ENCODE measurements around the gene PIK3C3.

The PIK3C3 gene

DNA sequence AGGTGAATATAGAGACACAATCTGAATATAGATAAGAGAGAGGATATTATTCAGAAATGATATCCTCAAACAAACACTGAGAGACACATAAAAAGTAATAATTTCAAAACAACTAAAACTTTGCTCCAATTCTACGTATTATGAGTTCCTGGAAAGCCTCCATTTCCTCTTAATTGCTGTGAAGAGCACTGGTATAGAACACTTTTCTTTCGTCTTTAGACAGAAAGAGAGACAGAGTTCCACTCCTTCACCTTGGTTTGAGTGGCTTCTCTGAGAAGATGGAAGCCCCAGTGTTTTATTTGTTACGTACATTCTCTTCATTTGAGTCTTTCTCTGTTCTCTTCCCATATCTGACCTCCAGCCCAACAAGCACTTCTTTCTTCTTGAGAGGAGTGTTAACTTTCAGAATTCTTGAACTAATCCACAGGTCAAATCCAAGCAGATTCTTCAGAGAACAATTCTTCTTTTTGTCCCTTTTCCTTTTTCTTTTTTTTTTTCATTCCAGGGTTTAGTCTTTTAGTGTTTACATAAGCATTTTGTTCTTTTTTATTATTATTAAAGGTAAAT lies 6.4 kb upstream of the PIK3C3 start:
- no peaks in the 10 kb centered on the region for H3K79me1 ChIP-seq (ENCODE audit: low read depth, low read length)
- H4K8ac ChIP-seq (ENCODE audit: low read depth, low read length): no peak overlapping the region
- no peaks in the 10 kb centered on the region for H3K36me3 ChIP-seq (replicated peaks in 1 of 2; ENCODE audit: control insufficient read depth in 2 of 2, insufficient read depth in 2 of 2, low read length in 2 of 2)
- H3K9ac ChIP-seq (ENCODE audit: low read depth, low read length, poor library complexity): no peak overlapping the region
- H3K4ac ChIP-seq (ENCODE audit: low read length): no peak overlapping the region
- no CpG with 5 or more reads among the region's 3 CpGs for WGBS, 2 donors (ENCODE audit: extremely low coverage in 2 of 2, insufficient read length in 2 of 2, insufficient replicate concordance in 1 of 2)
- no peak overlapping the region for H2BK120ac ChIP-seq (ENCODE audit: low read depth, low read length)
- H3K4me2 ChIP-seq (ENCODE audit: insufficient read depth, low read length, poor library complexity, severe bottlenecking): no peak overlapping the region
- H2AFZ ChIP-seq (ENCODE audit: low read length): no peak overlapping the region
- no peak overlapping the region for H2BK5ac ChIP-seq (ENCODE audit: low read length)
- H4K91ac ChIP-seq (ENCODE audit: low read depth, low read length, poor library complexity): no peak overlapping the region
- no peak overlapping the region for H3K14ac ChIP-seq (ENCODE audit: low read length)
- no peak overlapping the region for H2AK5ac ChIP-seq (ENCODE audit: low read depth, low read length)
- no peak overlapping the region for H3K18ac ChIP-seq (ENCODE audit: low read length)
- H3K27ac ChIP-seq (replicated peaks; ENCODE audit: low read length): no peak overlapping the region
- H2BK15ac ChIP-seq (ENCODE audit: low read length): no peak overlapping the region
- no peak overlapping the region for H2BK12ac ChIP-seq (ENCODE audit: low read length)
- DNase-seq (ENCODE audit: low spot score): no peak
- H3K23ac ChIP-seq (ENCODE audit: low read depth, low read length, poor library complexity): no peak overlapping the region
- no peaks in the 10 kb centered on the region for H3K9me3 ChIP-seq (replicated peaks in 1 of 2; ENCODE audit: control insufficient read depth in 2 of 2, insufficient read depth in 1 of 2, low read depth in 1 of 2, low read length in 2 of 2)
- no peaks in the 10 kb centered on the region for H3K27me3 ChIP-seq (ENCODE audit: control insufficient read depth in 3 of 3, insufficient read depth in 3 of 3, low read depth in 1 of 3, low read length in 3 of 3)
- H3K4me3 ChIP-seq (ENCODE audit: low read length in 2 of 2): no peak overlapping the region
- H3K4me1 ChIP-seq (ENCODE audit: control insufficient read depth in 2 of 2, insufficient read depth in 1 of 2, low read depth in 1 of 2, low read length in 2 of 2): no peaks in the 10 kb centered on the region

- no peak overlapping the region for H4K91ac ChIP-seq (ENCODE audit: low read depth, low read length, poor library complexity)
- no peak overlapping the region for H4K8ac ChIP-seq (ENCODE audit: low read depth, low read length)
- no peak overlapping the region for H3K4me3 ChIP-seq (ENCODE audit: low read length in 2 of 2)
- no peaks in the 10 kb centered on the region for H3K9me3 ChIP-seq (replicated peaks in 1 of 2; ENCODE audit: control insufficient read depth in 2 of 2, insufficient read depth in 1 of 2, low read depth in 1 of 2, low read length in 2 of 2)
- H3K79me1 ChIP-seq (ENCODE audit: low read depth, low read length): no peaks in the 10 kb centered on the region
- no peak for DNase-seq (ENCODE audit: low spot score)
- H2AFZ ChIP-seq (ENCODE audit: low read length): no peak overlapping the region
- no peak overlapping the region for H2BK120ac ChIP-seq (ENCODE audit: low read depth, low read length)
- no peak overlapping the region for H2BK5ac ChIP-seq (ENCODE audit: low read length)
- H3K23ac ChIP-seq (ENCODE audit: low read depth, low read length, poor library complexity): no peak overlapping the region
- no peak overlapping the region for H3K4ac ChIP-seq (ENCODE audit: low read length)
- H2BK15ac ChIP-seq (ENCODE audit: low read length): no peak overlapping the region
- no peak overlapping the region for H3K4me2 ChIP-seq (ENCODE audit: insufficient read depth, low read length, poor library complexity, severe bottlenecking)
- H3K27me3 ChIP-seq (ENCODE audit: control insufficient read depth in 3 of 3, insufficient read depth in 3 of 3, low read depth in 1 of 3, low read length in 3 of 3): no peaks in the 10 kb centered on the region
- H3K4me1 ChIP-seq (ENCODE audit: control insufficient read depth in 2 of 2, insufficient read depth in 1 of 2, low read depth in 1 of 2, low read length in 2 of 2): no peaks in the 10 kb centered on the region
- H2BK12ac ChIP-seq (ENCODE audit: low read length): no peak overlapping the region
- H3K9ac ChIP-seq (ENCODE audit: low read depth, low read length, poor library complexity): no peak overlapping the region
- H3K27ac ChIP-seq (replicated peaks; ENCODE audit: low read length): no peak overlapping the region
- no peak overlapping the region for H3K14ac ChIP-seq (ENCODE audit: low read length)
- no peak overlapping the region for H2AK5ac ChIP-seq (ENCODE audit: low read depth, low read length)
- WGBS, 2 donors (ENCODE audit: extremely low coverage in 2 of 2, insufficient read length in 2 of 2, insufficient replicate concordance in 1 of 2): no CpG with 5 or more reads among the region's 2 CpGs
- H3K36me3 ChIP-seq (replicated peaks in 1 of 2; ENCODE audit: control insufficient read depth in 2 of 2, insufficient read depth in 2 of 2, low read length in 2 of 2): no peaks in the 10 kb centered on the region
- H3K18ac ChIP-seq (ENCODE audit: low read length): no peak overlapping the region
These were observed 5.7 kb upstream of the PIK3C3 start for GRCh38 chr18:41949206-41949920.

- no peak overlapping the region for H3K23ac ChIP-seq (ENCODE audit: low read depth, low read length, poor library complexity)
- peaks cover 4 to 8% of the 10 kb centered on the region in 2 donors for H3K4me1 ChIP-seq (ENCODE audit: control insufficient read depth in 2 of 2, insufficient read depth in 1 of 2, low read depth in 1 of 2, low read length in 2 of 2)
- no peak overlapping the region for H3K14ac ChIP-seq (ENCODE audit: low read length)
- H4K91ac ChIP-seq (ENCODE audit: low read depth, low read length, poor library complexity): no peak overlapping the region
- no peaks in the 10 kb centered on the region for H3K9me3 ChIP-seq (replicated peaks in 1 of 2; ENCODE audit: control insufficient read depth in 2 of 2, insufficient read depth in 1 of 2, low read depth in 1 of 2, low read length in 2 of 2)
- no peak overlapping the region for H4K8ac ChIP-seq (ENCODE audit: low read depth, low read length)
- H3K36me3 ChIP-seq (replicated peaks in 1 of 2; ENCODE audit: control insufficient read depth in 2 of 2, insufficient read depth in 2 of 2, low read length in 2 of 2): peaks cover 4 to 35% of the 10 kb centered on the region in 2 donors
- no peak overlapping the region for H3K27ac ChIP-seq (replicated peaks; ENCODE audit: low read length)
- H2AFZ ChIP-seq (ENCODE audit: low read length): peak overlapping the region; percentile 92
- no peak overlapping the region for H2BK120ac ChIP-seq (ENCODE audit: low read depth, low read length)
- WGBS, 2 donors (ENCODE audit: extremely low coverage in 2 of 2, insufficient read length in 2 of 2, insufficient replicate concordance in 1 of 2): no CpG with 5 or more reads among the region's 11 CpGs
- peaks cover 2% of the 10 kb centered on the region for H3K79me1 ChIP-seq (ENCODE audit: low read depth, low read length)
- H2BK12ac ChIP-seq (ENCODE audit: low read length): no peak overlapping the region
- H2BK15ac ChIP-seq (ENCODE audit: low read length): no peak overlapping the region
- peak overlapping the region; percentile 45 for H3K4me2 ChIP-seq (ENCODE audit: insufficient read depth, low read length, poor library complexity, severe bottlenecking)
- no peak overlapping the region for H3K9ac ChIP-seq (ENCODE audit: low read depth, low read length, poor library complexity)
- no peaks in the 10 kb centered on the region for H3K27me3 ChIP-seq (ENCODE audit: control insufficient read depth in 3 of 3, insufficient read depth in 3 of 3, low read depth in 1 of 3, low read length in 3 of 3)
- H2BK5ac ChIP-seq (ENCODE audit: low read length): no peak overlapping the region
- DNase-seq (ENCODE audit: low spot score): no peak
- no peak overlapping the region for H2AK5ac ChIP-seq (ENCODE audit: low read depth, low read length)
- no peak overlapping the region for H3K4ac ChIP-seq (ENCODE audit: low read length)
- no peak overlapping the region for H3K18ac ChIP-seq (ENCODE audit: low read length)
- peak overlapping the region; percentile 69 to 86 for H3K4me3 ChIP-seq (ENCODE audit: low read length in 2 of 2)
These were observed 654 bp downstream of the PIK3C3 start for GRCh38 chr18:41955688-41956087.

DNA sequence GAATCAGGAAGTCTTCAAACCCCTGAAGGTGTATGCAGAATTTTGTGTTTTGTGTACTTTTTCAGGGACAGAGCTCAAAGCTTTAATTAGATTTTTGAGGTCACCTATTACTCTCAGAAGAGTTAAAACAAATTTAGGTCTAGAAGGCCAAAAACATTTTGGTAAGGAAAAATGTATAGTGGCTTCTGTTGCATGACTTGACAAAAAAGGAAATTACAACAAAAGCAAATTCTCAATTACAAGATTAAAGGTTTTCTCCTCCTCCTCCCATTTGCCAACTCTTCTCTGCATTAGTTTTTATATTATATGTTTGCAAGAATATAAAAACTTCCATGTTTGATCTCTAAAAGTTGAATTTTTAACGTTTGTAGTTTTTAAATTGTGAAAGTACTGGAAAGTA lies 4.0 kb downstream of the PIK3C3 start:
- no peak overlapping the region for H3K4me3 ChIP-seq (ENCODE audit: low read length in 2 of 2)
- no peak overlapping the region for H4K8ac ChIP-seq (ENCODE audit: low read depth, low read length)
- no peak overlapping the region for H3K27ac ChIP-seq (replicated peaks; ENCODE audit: low read length)
- no peak overlapping the region for H4K91ac ChIP-seq (ENCODE audit: low read depth, low read length, poor library complexity)
- no peak overlapping the region for H2AFZ ChIP-seq (ENCODE audit: low read length)
- H2AK5ac ChIP-seq (ENCODE audit: low read depth, low read length): no peak overlapping the region
- no peak overlapping the region for H3K18ac ChIP-seq (ENCODE audit: low read length)
- WGBS, 2 donors (ENCODE audit: extremely low coverage in 2 of 2, insufficient read length in 2 of 2, insufficient replicate concordance in 1 of 2): no CpG with 5 or more reads among the region's 1 CpG
- H3K4me1 ChIP-seq (ENCODE audit: control insufficient read depth in 2 of 2, insufficient read depth in 1 of 2, low read depth in 1 of 2, low read length in 2 of 2): peaks cover 4 to 8% of the 10 kb centered on the region in 2 donors
- H2BK5ac ChIP-seq (ENCODE audit: low read length): no peak overlapping the region
- H3K4me2 ChIP-seq (ENCODE audit: insufficient read depth, low read length, poor library complexity, severe bottlenecking): no peak overlapping the region
- no peak overlapping the region for H3K23ac ChIP-seq (ENCODE audit: low read depth, low read length, poor library complexity)
- H3K14ac ChIP-seq (ENCODE audit: low read length): no peak overlapping the region
- H3K27me3 ChIP-seq (ENCODE audit: control insufficient read depth in 3 of 3, insufficient read depth in 3 of 3, low read depth in 1 of 3, low read length in 3 of 3): no peaks in the 10 kb centered on the region
- H3K79me1 ChIP-seq (ENCODE audit: low read depth, low read length): peaks cover 2% of the 10 kb centered on the region
- H3K9me3 ChIP-seq (replicated peaks in 1 of 2; ENCODE audit: control insufficient read depth in 2 of 2, insufficient read depth in 1 of 2, low read depth in 1 of 2, low read length in 2 of 2): no peaks in the 10 kb centered on the region
- no peak overlapping the region for H3K9ac ChIP-seq (ENCODE audit: low read depth, low read length, poor library complexity)
- no peak overlapping the region for H3K4ac ChIP-seq (ENCODE audit: low read length)
- peaks cover 8 to 68% of the 10 kb centered on the region in 2 donors for H3K36me3 ChIP-seq (replicated peaks in 1 of 2; ENCODE audit: control insufficient read depth in 2 of 2, insufficient read depth in 2 of 2, low read length in 2 of 2)
- H2BK120ac ChIP-seq (ENCODE audit: low read depth, low read length): no peak overlapping the region
- DNase-seq (ENCODE audit: low spot score): no peak
- H2BK15ac ChIP-seq (ENCODE audit: low read length): no peak overlapping the region
- no peak overlapping the region for H2BK12ac ChIP-seq (ENCODE audit: low read length)

All from neuronal stem cell (in vitro differentiated cells).